Glomerular visceral epithelial cell (primary cell): ENCODE data around the gene ZFP62.
"Not testable (repeated sequence)": the region's sequence is repeated elsewhere in the genome, so short reads cannot be mapped to it uniquely, and the experiment has no call there.

Source experiments
- DNase-seq: peaks from one replicate; pipeline ENCODE4 v3.0.0-alpha.2; 2016; ENCODE audit errors: extremely low spot score

The ZFP62 gene

DNA sequence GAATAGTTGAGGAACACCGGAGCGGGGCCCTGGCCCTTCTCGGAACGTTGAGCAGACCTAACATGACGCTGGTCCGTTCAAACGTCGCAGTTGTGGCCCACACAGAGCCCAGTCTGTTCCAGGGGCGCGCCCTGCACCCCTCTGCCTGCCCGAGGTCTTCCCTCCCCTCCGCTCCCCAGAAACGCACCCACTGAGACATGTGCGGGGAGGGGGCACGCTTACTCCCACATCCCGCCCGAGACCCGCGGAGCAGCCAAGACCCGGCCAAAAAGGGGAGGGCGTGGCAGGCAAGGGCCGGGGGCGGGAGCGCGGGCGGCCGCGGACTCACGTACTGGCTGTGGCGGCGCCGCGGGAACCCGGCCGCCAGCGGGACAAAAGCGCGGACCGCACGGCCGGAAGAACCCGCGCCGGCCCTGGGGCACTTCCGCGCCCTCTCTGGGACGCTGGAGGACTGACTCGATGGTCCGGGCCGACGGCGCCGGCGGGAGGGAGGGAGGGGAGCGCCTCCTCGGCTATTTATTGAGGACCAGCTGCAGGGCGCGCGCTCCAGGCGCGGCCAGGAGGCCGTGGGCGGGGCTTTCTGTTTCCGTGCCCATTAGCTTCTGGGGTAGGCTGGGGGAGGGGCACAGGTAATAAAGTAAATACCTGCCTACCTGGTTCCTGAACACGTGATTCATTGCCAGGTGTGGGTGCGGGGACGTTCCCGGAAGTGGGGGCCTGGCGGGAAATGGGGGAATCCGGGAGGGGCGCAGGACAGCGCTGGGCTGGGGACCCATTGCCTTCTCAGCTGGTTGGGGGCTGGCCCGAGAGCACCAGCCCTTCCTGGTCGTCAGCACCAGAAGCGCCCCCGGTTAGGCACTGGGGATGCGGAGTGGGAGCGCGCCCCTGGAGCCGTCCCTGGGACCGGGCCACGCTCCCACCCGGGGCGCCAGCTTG is at the start of gene ZFP62:
TSS of gene ZFP62 (minus strand) at position 390 of the 936 bp plus-strand sequence. CDS start at position 333, 57 bp downstream.
- DNase-seq: peak; percentile 95

DNA sequence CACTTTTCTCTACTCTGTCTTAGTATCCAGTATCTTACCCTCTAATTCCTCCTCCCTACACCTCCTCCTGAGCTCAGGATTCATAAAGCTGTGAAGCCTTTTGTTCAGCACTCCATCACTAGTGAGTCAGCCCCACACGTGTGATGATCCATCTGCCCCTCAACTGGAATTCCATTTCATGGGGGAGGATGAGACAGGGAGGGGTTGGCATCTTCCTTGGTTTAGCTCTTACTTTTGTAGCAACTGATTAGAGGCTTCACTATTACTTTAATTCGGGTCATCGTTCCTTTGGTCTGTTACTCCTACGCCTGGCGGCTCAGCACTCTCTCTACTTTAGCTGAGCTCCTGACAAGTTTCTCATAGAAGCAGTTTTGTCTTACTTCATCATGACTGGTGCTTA is 49.7 kb upstream of the ZFP62 start:
- no peak for DNase-seq

DNA sequence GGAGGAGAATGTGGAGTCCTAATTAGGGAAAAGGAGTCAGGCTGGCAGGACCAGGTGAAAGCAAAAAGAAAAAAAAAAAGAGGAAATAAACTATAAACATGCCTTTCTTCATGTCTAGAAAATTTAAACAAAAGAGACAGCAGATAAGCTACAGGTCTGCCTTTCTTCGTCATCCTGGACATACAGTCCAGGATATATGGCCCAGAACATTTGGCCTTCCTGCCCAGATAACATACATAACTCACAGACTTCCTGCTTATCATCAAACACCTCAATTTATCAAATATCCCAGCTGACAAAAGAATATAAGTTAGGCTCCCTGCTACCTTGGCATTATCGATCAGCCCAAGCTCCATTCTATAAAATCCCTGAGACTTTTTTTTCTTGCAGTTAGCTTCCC is 49.1 kb upstream of the ZFP62 start:
- DNase-seq: no peak

DNA sequence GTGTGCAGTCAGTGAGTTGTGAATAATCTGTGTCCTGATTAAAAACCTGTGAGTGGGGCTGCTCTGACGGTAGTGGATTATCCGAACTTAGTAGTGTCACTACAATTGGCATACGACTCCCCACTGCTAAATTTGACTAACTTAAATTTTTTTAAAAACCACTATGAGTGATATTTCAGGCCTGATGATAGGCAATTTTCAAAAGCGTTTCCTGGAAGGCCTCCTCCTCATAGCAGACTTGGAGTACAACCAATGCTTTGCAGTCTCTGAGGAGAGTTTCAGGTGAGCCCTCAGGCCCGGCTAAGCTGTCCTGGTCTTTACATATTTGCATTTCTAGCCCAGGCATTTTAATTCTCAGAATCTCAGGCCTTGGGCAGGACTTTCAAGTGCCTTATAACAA is 48.7 kb upstream of the ZFP62 start:
- DNase-seq: no peak

GRCh38 chr5:180908998-180909731 is 48.1 kb upstream of the ZFP62 start:
- DNase-seq: no peak

DNA sequence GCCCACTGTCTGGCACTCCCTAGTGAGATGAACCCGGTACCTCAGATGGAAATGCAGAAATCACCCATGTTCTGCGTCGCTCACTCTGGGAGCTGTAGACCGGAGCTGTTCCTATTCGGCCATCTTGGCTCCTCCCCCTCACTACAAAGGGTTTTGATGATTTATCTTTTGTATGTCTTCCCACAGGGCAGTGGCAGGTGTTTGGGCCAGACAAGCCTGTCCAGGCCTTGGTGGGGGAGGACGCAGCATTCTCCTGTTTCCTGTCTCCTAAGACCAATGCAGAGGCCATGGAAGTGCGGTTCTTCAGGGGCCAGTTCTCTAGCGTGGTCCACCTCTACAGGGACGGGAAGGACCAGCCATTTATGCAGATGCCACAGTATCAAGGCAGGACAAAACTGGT is 47.3 kb upstream of the ZFP62 start:
- no peak for DNase-seq

DNA sequence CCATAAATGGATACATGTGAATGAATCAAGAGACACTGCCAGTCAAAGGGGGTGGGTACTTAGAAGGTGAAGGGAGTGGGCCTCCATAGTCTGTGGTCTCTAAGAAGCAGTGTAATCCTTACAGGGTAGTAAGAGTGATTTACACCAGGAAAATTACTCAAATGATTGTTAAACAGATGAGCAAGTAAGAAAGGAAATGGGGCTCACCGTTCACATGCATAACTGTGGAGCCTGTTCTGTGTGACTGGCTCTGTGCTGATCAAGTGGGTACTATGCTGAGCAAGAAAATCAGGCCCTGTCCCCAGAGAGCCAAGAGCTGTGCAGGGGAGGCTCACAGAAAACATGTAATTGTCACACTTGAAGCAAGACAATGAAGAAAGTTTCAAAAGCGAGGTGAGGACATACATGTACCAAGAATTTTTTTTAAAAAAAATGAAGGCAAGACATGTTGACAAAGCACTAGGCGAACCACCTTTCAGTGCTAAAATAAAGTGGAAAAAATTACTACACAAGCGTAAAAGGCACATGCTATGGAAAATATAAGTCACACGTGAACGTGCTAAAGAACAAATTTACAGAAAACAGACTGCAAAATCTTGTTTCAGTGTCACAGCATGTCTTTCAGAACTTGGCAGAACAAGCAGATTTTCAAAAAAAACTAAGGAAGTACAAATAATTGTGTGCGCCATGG is 40.4 kb upstream of the ZFP62 start:
- DNase-seq: no peak

DNA sequence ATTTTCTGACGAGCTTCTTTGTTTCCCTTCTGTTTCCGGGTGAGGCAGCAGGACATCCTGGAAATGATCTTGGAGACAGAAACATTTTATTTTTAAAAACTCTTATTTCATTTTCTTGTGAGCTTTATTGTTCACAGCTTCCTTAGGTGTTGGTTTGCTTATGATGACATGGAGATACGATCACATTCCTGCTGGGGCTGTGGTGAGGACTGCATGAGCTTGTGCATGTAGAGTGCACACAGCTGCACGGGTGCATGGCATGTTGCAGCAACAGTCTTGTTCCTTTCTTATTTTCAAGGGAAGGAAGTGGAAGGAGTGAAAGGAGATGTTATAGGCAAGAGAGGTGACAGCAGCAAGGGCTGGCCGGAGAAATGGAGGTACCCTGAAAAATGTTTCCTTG is 39.1 kb upstream of the ZFP62 start:
- DNase-seq: no peak

DNA sequence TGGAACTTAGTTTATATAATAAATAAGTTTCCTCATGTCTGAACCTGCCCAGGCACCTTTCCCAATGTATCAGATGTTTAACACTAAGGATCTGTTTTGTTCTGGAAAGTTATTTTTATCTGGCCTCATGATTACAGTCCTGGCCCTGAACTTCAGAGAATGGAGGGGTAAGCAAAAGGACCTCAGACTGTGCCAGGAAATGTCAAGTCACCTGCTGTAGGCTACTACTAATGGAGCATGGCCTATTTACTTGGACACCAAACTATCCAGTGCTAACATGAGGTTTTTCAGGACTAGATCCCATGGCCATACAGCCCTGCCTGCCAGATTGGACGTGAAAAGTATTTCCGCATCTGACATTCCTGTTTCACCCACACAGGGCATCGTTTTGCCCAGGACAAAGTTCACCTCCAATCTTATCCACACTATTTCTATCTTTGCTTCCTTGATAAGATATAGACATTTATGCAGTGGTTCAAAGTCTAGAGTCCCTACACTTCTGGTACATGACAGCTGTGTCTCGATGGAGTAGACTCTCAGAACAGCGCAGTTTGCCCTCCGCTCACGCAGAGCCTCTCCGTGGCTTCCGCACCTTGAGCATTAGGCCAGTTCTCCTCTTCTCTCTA is 37.7 kb upstream of the ZFP62 start, which contains the start of gene BTNL8:
TSS of gene BTNL8 (plus strand) at position 539 of the 626 bp plus-strand sequence. CDS start 152 bp downstream, outside the sequence.
- no peak for DNase-seq

DNA sequence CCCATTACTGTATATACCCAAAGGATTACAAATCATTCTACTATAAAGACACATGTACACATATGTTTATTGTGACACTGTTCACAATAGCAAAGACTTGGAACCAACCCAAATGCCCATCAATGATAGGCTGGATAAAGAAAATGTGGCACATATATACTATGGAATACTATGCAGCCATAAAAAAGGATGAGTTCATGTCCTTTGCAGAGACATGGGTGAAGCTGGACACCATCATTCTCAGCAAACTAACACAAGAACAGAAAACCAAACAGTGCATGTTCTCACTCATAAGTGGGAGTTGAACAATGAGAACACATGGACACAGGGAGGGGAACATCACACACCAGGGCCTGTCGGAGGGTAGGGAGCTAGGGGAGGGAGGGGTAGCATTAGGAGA is 34.3 kb upstream of the ZFP62 start:
- DNase-seq: not testable (repeated sequence)

GRCh38 chr5:180889381-180889780 is 28.3 kb upstream of the ZFP62 start:
- DNase-seq: no peak

- not testable (repeated sequence) for DNase-seq
These were observed 24.9 kb upstream of the ZFP62 start for GRCh38 chr5:180885845-180886529.

DNA sequence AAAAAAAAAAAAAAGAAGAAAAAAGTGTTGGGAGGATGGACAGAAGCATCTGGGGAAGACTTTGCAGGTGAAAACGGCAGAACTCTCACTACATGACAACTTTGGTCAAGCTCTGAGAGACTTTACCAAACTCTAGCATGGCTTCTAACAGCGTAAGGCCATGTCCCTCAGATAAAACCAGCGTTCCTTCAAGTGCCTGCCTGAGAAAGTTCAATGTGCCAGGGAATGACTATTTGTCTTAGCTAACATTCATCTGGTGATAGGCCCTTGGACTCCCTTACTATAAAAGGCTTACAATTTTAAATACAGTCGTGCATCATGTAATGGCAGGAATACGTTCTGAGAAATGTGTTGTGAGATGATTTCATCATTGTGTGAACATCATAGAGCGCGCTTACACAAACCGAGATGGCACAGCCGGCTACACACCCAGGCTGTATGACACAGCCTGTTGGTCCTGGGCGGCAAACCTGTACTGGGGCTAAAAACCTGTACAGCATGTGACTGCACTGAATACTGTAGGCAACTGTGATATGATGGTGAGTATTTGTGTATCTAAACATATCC is 14.9 kb upstream of the ZFP62 start:
- DNase-seq: no peak

DNA sequence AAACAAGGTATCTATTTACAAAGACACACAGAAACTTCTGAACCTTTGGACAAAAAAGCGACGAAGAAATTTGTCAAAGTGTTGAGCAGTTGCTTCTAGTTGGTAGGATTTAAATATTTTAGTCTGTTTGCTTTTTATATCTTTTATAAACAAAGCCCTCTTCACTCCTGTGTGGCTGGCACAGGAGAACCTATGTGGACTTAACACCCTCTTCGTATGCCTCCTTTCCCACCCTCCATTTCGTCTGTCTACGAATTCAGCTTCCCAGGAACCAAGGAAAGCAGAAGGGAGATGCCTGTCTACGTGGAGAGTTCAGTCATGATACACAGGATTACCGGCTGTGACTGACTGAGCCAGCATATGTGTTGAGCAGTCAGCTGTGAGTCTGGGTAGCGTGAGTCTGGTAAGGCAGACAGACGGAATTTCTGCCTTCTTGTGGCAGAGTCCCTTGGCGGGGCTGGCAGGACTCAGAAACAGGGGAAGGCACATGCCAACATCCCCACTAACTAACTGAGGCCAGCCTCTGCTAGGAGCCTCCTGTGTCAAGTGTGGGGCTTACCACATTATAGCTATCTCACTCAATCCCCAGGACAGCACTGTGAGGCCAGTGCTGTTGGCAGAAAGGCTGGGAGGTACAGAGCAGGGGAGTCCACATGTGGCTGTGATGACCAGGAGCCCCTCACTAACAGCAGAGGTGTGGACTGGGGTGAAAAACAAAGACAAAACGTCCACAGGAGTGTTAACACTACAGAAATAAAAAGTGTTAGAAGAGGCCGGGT is 13.9 kb upstream of the ZFP62 start:
- no peak for DNase-seq

DNA sequence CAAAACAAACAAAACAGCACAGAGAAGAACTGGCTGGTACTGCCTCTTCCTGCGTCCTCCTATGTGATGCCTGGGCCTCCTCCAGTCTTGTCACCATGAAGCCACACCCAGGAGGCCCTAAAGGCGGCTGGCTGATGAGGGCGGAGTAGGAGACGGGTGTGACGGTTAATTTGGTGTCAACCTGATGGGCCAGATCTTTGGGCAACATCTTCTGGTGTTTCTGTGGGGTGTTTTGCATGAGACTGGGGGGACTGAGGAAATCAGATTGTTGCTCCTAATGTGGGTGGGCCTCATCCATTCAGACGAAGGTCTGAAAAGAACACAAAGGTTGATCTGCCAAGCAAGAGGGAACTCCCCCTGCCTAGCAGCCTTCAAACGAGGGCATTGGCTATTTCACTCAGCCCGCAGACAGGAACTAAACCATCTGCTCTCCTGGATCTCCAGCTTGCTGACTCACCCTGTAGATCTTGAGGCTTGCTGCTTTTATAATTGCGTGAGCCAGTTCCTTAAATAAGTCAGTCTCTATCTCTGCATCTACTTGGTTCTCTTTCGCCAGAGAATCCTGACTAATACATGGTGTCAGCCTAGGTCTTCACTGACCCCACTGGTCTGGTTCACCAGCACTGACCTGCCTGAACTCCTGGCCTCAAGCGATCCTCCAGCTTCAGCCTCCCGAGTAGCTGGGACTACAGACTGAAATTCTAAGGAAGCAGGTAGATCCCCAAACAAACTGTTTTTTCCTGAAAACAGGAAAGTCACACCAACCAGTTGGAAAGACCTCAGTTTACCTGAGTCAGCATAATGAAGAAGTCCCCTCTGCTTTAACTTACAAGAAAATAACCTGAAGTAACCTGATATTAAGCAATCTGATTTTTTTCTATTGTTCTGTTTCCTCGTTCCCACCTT is 12.8 kb upstream of the ZFP62 start:
- DNase-seq: no peak

GRCh38 chr5:180872419-180872818 is 11.3 kb upstream of the ZFP62 start:
- no peak for DNase-seq

GRCh38 chr5:180870276-180871068 is 9.4 kb upstream of the ZFP62 start:
- no peak for DNase-seq

DNA sequence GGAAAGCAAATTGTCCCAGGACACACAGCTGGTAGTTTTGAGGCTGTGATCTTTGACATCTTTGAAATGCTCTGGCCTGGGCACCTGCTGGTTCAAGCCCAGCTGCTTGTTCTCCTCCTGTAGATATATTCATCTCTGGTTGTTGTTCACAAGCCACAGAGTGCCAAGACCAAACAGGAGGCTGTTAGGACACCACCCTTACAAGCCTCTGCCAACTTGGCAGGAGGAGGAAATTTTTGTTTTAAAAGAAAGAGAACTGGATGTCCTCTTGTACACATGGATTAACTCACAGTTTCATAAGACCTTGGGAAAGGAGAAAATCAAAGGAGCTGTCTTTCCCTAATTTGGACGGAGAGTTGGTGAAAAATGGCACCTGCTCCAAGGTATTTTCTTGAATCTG is 8.5 kb upstream of the ZFP62 start:
- DNase-seq: no peak
